GM15510 (cell line): ENCODE data around the gene SERPINE1.

Source experiments
- POLR2A ChIP-seq: IDR thresholded peaks from 3 replicates; pipeline ENCODE4 v1.6.1; 2011; ENCODE audit warnings: borderline replicate concordance; ENCODE audit not compliant: insufficient read length; ENCODE audit errors: extremely low read depth

Gene SERPINE1

DNA sequence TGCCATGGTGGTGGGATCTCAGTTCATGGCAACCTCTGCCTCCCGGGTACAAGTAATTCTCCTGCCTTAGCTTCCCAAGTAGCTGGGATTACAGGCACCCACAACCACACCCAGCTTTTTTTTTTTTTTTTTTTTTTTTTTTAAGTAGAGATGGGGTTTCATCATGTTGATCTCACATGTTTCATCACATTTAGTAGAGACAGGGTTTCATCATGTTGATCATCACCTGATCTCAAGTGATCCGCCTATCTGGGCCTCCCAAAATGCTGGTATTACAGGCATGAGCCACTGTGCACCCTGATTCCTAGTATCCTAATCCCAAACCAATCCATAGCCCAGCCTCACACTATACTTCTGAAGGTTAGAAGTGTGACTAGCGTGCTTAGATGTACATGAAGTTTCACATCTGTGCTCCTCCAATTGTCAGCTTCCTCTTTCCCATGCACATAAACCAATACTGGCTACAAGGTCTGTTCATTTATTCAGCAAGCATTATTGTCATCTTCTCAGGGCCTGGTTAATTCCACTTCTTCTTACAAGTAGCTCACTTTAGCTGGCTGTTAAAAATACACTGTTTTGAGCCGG, 60.0 kb downstream of the SERPINE1 start:
- no peak for TF ChIP-seq POLR2A
